ENCODE results near the gene PLRG1.

The PLRG1 gene

DNA sequence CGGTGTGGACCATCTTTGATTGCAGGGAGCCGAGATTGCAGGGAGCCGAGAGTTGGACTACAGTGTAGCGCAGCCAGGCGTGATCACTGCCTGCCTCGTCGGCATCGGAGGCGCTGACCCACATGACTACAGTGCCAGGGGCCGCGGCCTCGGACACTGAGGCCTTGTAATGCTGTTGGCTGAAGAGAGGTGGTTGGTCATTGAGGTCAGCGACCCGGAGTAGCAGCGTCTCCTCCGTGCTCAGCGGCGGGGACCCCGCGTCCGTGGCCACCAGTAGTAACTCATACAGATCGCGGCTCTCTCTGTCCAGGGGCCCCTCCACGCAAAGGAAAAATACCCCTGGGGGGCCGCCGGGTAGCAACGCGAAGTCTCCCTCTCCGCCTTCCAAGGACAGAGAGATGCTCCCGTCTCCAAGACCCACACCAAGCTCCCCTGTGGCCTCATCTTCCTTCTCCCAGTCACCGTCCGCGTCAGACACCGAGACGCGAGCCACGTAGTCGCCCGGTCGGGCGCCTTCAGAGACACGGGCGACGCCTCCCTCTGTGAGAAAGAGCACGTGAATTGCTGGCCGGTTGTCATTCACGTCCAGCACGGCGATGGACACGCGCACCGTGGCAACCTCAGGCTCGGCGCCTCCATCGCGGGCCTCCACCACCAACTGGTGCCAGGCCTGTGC, 60.5 kb downstream of the PLRG1 start:
- no peak overlapping the region for H3K4me2 ChIP-seq (ENCODE audit: low read length)
- no peaks in the 10 kb centered on the region for H3K79me2 ChIP-seq (ENCODE audit: insufficient read depth, low read length)
- no peaks in the 10 kb centered on the region for H3K9me3 ChIP-seq (ENCODE audit: low read length)
- H3K9me2 ChIP-seq (ENCODE audit: low read depth, low read length): no peaks in the 10 kb centered on the region
- no peak overlapping the region for H3K27ac ChIP-seq (ENCODE audit: low read depth, low read length, poor library complexity, severe bottlenecking)
- no peak overlapping the region for H3K4me3 ChIP-seq (ENCODE audit: low read depth, low read length, poor library complexity, severe bottlenecking)
- H4K20me1 ChIP-seq (ENCODE audit: insufficient read depth, low read length): no peaks in the 10 kb centered on the region
- no peaks in the 10 kb centered on the region for H3K27me3 ChIP-seq (ENCODE audit: insufficient read depth, low read length)
- no peak overlapping the region for H2AFZ ChIP-seq (ENCODE audit: low read length)
- TF ChIP-seq, protein P1, sequence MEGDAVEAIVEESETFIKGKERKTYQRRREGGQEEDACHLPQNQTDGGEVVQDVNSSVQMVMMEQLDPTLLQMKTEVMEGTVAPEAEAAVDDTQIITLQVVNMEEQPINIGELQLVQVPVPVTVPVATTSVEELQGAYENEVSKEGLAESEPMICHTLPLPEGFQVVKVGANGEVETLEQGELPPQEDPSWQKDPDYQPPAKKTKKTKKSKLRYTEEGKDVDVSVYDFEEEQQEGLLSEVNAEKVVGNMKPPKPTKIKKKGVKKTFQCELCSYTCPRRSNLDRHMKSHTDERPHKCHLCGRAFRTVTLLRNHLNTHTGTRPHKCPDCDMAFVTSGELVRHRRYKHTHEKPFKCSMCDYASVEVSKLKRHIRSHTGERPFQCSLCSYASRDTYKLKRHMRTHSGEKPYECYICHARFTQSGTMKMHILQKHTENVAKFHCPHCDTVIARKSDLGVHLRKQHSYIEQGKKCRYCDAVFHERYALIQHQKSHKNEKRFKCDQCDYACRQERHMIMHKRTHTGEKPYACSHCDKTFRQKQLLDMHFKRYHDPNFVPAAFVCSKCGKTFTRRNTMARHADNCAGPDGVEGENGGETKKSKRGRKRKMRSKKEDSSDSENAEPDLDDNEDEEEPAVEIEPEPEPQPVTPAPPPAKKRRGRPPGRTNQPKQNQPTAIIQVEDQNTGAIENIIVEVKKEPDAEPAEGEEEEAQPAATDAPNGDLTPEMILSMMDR (IDR thresholded peaks at IDR 0.05; ENCODE audit: low read length): no peak
- TF ChIP-seq EZH2 (IDR thresholded peaks at IDR 0.05; ENCODE audit: borderline replicate concordance, low read length): no peak
- no peak overlapping the region for H3K9ac ChIP-seq (ENCODE audit: low read length)
- H3F3A ChIP-seq (ENCODE audit: insufficient read depth, low read length): no peaks in the 10 kb centered on the region
- no peaks in the 10 kb centered on the region for H3K4me1 ChIP-seq (ENCODE audit: insufficient read depth, low read length, severe bottlenecking)
- H3K36me3 ChIP-seq (ENCODE audit: insufficient read depth, low read length): no peaks in the 10 kb centered on the region

- no peaks in the 10 kb centered on the region for H3K9me3 ChIP-seq (ENCODE audit: low read length)
- H4K20me1 ChIP-seq (ENCODE audit: insufficient read depth, low read length): no peaks in the 10 kb centered on the region
- H3F3A ChIP-seq (ENCODE audit: insufficient read depth, low read length): no peaks in the 10 kb centered on the region
- no peaks in the 10 kb centered on the region for H3K36me3 ChIP-seq (ENCODE audit: insufficient read depth, low read length)
- H3K4me1 ChIP-seq (ENCODE audit: insufficient read depth, low read length, severe bottlenecking): no peaks in the 10 kb centered on the region
- no peak overlapping the region for H3K4me2 ChIP-seq (ENCODE audit: low read length)
- no peak overlapping the region for H3K9ac ChIP-seq (ENCODE audit: low read length)
- no peaks in the 10 kb centered on the region for H3K79me2 ChIP-seq (ENCODE audit: insufficient read depth, low read length)
- no peak overlapping the region for H2AFZ ChIP-seq (ENCODE audit: low read length)
- TF ChIP-seq, protein P1 (IDR thresholded peaks at IDR 0.05; ENCODE audit: low read length): no peak
- TF ChIP-seq EZH2 (IDR thresholded peaks at IDR 0.05; ENCODE audit: borderline replicate concordance, low read length): no peak
- H3K4me3 ChIP-seq (ENCODE audit: low read depth, low read length, poor library complexity, severe bottlenecking): no peak overlapping the region
- no peak overlapping the region for H3K27ac ChIP-seq (ENCODE audit: low read depth, low read length, poor library complexity, severe bottlenecking)
- H3K27me3 ChIP-seq (ENCODE audit: insufficient read depth, low read length): no peaks in the 10 kb centered on the region
- H3K9me2 ChIP-seq (ENCODE audit: low read depth, low read length): no peaks in the 10 kb centered on the region
Observed at GRCh38 chr4:154487145-154487544, 63.1 kb downstream of the PLRG1 start.

DNA sequence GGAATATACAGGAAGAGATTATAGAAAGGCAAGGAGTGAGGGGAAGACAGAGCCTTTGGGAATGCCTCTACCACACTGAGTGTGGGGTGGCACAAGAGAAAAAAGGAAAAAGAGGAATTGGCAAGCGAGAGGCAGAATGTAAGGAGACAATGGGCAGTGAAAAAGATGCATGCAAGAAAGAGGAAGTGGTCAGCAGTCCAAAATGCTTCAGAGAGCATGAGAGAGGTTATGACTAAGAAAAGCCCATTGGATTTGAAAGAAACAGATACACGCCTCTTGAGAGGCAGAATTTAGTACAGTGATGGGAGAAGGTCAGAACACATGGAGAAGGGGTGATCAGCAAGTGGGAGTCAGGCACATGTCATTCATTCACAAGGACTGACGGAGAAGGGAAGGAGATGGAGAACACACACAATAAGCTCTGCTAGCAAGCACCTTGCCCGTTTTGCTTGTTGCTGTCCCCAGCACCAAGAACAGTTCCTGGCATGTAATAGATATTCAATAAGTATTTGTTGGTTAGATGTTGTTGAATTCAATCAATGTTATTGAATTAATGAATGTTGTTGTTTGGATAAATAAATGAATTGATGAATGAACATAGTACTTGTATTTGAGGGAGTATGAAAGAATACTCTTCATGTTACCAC, 65.0 kb downstream of the PLRG1 start:
- H3K4me3 ChIP-seq (ENCODE audit: low read depth, low read length, poor library complexity, severe bottlenecking): no peak overlapping the region
- no peaks in the 10 kb centered on the region for H3K9me3 ChIP-seq (ENCODE audit: low read length)
- H3K36me3 ChIP-seq (ENCODE audit: insufficient read depth, low read length): no peaks in the 10 kb centered on the region
- H3K4me1 ChIP-seq (ENCODE audit: insufficient read depth, low read length, severe bottlenecking): no peaks in the 10 kb centered on the region
- TF ChIP-seq, protein P1 (IDR thresholded peaks at IDR 0.05; ENCODE audit: low read length): no peak
- no peak for TF ChIP-seq EZH2 (IDR thresholded peaks at IDR 0.05; ENCODE audit: borderline replicate concordance, low read length)
- no peaks in the 10 kb centered on the region for H3K27me3 ChIP-seq (ENCODE audit: insufficient read depth, low read length)
- no peaks in the 10 kb centered on the region for H3K79me2 ChIP-seq (ENCODE audit: insufficient read depth, low read length)
- H3F3A ChIP-seq (ENCODE audit: insufficient read depth, low read length): no peaks in the 10 kb centered on the region
- no peak overlapping the region for H3K4me2 ChIP-seq (ENCODE audit: low read length)
- no peak overlapping the region for H3K9ac ChIP-seq (ENCODE audit: low read length)
- no peaks in the 10 kb centered on the region for H4K20me1 ChIP-seq (ENCODE audit: insufficient read depth, low read length)
- H3K27ac ChIP-seq (ENCODE audit: low read depth, low read length, poor library complexity, severe bottlenecking): no peak overlapping the region
- no peak overlapping the region for H2AFZ ChIP-seq (ENCODE audit: low read length)
- no peaks in the 10 kb centered on the region for H3K9me2 ChIP-seq (ENCODE audit: low read depth, low read length)

All from OCI-LY1 (cell line).